CD1c-positive myeloid dendritic cell (primary cell): Measurements from ENCODE around the gene DNAH11.

ENCODE experiments used
- DNase-seq: peaks from one replicate; pipeline ENCODE4 v3.0.0-alpha.2; 2016; ENCODE audit errors: extremely low spot score

DNAH11 gene

DNA sequence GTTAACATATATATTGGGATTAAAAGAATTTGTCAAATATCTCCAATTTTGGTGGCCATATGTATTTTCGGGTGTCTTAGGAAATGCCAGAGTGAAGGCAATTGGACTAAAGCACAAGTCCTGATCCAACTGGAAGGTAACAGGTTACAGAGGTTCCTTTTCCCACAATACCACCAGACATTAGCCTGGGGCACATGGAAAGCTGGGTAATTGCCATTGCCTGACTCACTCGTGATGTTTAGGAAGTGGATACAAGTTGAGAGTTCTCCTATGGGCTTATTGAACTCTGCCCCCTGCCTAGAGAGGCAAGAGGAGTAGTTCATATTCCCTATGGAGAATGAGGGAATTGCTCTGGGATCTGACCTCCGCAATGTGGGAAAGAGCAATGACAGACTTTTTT is 5.7 kb downstream of the DNAH11 start:
- DNase-seq: no peak

DNA sequence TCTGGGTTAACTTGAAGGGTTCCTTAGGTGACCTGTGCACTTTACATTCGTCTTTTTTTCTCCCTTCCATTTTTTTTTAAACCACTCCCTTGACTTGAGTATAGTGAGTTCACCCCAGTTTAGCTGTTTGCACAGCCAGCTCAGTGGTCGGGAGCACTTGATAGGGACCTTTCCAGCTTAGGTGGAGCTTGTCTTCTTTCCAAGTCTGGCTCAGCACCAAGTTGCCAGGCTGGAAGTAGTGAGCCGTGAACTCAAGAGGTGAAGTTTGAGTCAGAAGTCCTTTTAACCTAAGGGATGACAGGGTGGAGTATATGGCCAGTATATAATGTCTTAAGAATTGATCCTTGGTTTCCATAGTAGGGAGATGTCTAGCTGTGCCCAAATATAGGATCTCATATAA is 7.2 kb downstream of the DNAH11 start:
- no peak for DNase-seq

- DNase-seq: no peak
These were observed 8.1 kb downstream of the DNAH11 start for GRCh38 chr7:21550821-21551531.

GRCh38 chr7:21562385-21562784 is 19.5 kb downstream of the DNAH11 start:
- DNase-seq: no peak

DNA sequence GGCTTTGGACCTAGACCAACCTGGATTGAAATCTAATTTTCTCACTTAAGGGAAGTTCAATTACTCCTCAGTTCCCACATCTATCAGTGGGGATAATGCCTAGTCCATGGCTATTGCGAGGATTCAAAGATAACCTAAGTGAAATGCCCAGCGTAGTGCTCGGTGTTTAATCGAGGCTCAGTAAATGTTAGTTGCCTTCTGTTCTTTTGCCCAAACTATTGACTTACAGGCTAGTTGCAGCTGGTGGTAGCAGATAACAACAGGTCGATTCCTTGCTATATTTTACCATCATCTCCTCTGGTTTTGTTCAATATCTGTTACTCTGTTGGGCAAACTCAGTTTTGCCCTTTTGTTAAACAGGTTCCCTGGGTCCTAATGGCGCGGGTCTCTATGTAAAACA is 22.8 kb downstream of the DNAH11 start:
- DNase-seq: no peak

DNA sequence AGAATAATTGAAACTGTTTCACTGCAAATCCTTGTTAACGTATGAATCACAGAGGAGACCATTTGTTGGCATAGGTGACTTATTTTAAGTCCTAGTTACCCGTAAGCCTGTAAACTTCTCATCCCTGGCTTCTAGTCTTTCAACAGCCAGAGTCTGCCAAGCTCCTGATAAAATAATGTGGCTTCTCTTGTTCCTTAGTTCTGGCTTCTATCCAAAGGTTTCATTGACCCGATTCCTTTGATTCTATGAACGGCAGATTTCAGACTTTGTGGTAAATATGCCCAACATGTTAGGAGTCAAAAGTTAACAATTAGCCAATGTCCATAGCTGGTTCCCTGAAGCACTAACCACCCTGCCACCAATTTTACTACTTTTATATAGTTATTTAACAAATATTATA is 23.3 kb downstream of the DNAH11 start:
- no peak for DNase-seq

GRCh38 chr7:21568762-21569161 is 25.9 kb downstream of the DNAH11 start:
- DNase-seq: peak; percentile 37

GRCh38 chr7:21572331-21573313 is 29.8 kb downstream of the DNAH11 start:
- no peak for DNase-seq

- peak; percentile 3 for DNase-seq
These were observed 36.7 kb downstream of the DNAH11 start for GRCh38 chr7:21579341-21580072.

- DNase-seq: peak; percentile 72
These were observed 37.3 kb downstream of the DNAH11 start for GRCh38 chr7:21580073-21580521.

GRCh38 chr7:21585070-21585724 is 42.4 kb downstream of the DNAH11 start:
- DNase-seq: no peak

GRCh38 chr7:21587139-21587784 is 44.4 kb downstream of the DNAH11 start:
- DNase-seq: no peak

DNA sequence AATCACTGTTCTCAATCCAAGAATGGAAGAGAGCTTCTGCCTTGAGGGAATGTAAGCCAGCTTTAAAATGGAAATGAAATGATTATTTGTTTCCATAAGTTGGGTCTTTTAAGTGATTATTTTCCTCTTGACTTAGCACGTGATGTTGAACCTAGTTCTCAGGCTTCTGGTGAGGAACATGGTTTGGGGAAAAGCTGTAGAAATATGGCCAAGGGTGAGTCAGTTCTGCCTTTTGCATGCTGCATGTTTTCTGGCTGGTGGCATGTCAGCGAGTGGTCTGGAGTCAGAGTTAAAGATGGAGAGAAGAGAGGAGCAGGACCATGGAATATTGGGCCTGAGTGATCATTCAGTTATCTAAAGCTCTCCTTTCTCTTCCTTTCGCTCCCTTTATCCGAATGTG is 54.0 kb downstream of the DNAH11 start:
- DNase-seq: no peak

GRCh38 chr7:21603462-21603861 is 60.6 kb downstream of the DNAH11 start:
- no peak for DNase-seq

DNA sequence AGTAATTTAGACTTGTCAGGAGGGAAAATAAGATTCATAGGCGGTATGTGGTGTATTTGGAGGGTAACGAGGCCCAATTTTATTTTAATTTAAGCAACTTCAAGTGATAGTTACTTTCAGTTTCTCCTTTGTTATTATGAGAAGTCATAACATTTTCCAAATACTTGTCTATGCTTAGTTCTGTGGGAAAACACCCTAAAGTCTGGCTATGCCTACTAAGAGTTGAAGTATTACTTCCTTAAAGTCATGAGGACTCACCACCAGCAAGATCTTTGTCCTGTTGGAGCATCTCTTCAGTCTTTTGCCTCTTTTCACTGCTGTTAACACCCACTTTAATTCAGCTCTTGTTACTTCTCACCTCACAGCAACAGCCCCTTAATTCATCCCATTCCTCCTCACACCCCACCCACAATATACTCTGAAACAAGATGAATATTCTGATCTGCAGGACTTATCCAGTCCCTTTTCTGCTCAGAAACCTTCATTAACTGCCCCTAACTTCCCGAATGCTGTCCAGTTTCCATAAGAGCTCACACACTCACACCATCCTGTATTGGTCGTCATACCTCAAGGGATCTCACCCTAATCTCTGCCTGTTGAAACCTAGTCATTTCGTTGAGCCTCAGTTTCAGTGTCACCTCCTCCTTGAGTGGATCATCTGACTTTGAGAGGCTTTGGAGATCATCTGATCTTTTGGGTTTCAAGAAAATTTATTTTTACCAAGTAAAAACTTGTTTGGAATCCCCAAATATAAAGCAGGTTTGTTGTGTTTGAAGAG is 61.3 kb downstream of the DNAH11 start:
- DNase-seq: no peak

DNA sequence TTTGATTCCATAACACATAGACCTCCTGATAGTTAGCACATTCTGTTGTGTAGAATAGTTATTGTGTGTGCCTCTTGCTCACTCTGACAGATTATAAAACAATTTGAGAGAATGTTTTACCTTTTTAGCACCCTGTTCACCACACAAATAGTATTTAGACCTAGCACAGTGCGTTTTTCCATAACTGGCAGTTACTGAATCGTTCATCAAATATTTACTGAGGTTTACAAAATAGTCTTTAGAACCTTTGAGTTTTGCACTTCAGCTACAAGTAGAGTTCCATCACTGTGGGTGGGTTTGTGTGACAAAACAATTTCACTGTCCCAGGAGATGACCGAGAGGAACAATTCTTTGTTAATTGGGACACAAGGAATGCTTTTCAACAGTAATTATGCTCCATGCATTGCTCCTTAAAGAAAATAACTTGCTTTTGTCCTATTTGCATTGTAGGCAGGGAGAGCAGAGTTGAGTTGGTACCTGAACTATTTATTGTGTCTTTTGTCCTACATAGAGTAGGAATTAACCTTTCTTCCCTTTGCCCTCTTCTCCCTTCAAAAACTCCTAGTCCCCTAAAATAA is 62.3 kb downstream of the DNAH11 start:
- DNase-seq: no peak

- DNase-seq: no peak
These were observed 65.6 kb downstream of the DNAH11 start for GRCh38 chr7:21608465-21608864.

GRCh38 chr7:21611129-21611528 is 68.3 kb downstream of the DNAH11 start:
- no peak for DNase-seq

- no peak for DNase-seq
These were observed 73.3 kb downstream of the DNAH11 start for GRCh38 chr7:21616091-21616490.
